ENCODE results near the gene FCN3. TPM values are rescaled to one million over a fixed set of nuclear protein-coding genes. Genes with fewer than 3 reads are reported as not detected.

Gene FCN3
- polyA plus RNA-seq, 1 experiment = not detected

DNA sequence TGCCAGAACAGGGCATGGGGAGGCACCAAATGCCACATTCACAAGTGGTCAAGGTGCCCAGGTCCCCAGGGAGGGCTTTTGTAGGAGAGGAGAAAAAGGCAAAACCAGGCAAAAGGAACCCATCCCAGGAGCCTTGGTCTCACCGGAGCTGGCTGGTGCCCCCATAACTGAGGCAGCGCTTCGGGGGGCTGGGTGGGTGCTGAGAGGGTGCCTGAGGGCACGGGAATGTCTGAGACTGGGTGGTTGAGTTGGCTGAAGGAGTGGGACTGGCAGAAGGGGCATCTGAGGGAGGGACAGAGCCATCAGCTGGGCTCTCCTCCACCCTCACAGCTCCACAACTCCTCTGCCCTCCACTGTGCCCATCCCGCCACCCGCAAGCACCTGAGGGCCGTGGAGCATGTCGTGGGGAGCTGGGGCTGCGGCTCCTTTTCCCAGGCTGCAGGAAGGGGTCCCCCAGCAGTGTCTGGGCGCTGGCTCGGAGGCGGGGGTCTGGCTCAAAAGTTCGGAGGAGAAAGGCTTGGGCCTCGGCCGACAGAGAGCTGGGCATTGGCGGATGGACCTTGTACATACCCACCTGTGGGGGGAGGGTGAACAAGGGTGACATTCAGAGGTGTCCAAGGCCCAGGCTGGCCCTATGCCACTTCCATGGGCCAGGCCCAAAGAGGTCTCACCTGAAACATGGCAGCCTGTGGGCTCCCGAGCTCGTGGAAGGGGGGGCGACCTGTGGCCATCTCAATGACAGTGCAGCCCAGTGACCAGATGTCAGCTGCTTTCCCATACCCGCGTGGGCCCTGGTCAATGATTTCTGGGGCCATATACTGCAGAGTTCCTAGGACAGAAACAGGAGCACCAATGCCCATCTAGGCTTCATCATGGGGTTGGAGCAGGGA, 16.3 kb downstream of the FCN3 start:
- no peak for DNase-seq (ENCODE audit: low read depth)
- Histone ChIP-seq H3K36me3 (ENCODE audit: control insufficient read depth, insufficient read depth, low read length) (peaks cover 40% of the 10 kb centered on the region), H3K4me3 (ENCODE audit: low read depth, low read length) (no peak overlapping the region), H3K27me3 (ENCODE audit: control insufficient read depth, insufficient read depth, low read length) (no peaks in the 10 kb centered on the region)
- POLR2A ChIA-PET = no interaction called here
- TF ChIP-seq, protein P1, sequence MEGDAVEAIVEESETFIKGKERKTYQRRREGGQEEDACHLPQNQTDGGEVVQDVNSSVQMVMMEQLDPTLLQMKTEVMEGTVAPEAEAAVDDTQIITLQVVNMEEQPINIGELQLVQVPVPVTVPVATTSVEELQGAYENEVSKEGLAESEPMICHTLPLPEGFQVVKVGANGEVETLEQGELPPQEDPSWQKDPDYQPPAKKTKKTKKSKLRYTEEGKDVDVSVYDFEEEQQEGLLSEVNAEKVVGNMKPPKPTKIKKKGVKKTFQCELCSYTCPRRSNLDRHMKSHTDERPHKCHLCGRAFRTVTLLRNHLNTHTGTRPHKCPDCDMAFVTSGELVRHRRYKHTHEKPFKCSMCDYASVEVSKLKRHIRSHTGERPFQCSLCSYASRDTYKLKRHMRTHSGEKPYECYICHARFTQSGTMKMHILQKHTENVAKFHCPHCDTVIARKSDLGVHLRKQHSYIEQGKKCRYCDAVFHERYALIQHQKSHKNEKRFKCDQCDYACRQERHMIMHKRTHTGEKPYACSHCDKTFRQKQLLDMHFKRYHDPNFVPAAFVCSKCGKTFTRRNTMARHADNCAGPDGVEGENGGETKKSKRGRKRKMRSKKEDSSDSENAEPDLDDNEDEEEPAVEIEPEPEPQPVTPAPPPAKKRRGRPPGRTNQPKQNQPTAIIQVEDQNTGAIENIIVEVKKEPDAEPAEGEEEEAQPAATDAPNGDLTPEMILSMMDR (IDR thresholded peaks at IDR 0.05; ENCODE audit: insufficient read depth, low read depth, low read length) = no peak
- CTCF ChIA-PET = interaction anchor here (0.6 to 6.1 kb wide), 23 partner anchors 8 to 432 kb away, joined by 3 to 60 read pairs (median 8); partner anchors contain the start of genes GPR3, MAP3K6 and SYTL1

DNA sequence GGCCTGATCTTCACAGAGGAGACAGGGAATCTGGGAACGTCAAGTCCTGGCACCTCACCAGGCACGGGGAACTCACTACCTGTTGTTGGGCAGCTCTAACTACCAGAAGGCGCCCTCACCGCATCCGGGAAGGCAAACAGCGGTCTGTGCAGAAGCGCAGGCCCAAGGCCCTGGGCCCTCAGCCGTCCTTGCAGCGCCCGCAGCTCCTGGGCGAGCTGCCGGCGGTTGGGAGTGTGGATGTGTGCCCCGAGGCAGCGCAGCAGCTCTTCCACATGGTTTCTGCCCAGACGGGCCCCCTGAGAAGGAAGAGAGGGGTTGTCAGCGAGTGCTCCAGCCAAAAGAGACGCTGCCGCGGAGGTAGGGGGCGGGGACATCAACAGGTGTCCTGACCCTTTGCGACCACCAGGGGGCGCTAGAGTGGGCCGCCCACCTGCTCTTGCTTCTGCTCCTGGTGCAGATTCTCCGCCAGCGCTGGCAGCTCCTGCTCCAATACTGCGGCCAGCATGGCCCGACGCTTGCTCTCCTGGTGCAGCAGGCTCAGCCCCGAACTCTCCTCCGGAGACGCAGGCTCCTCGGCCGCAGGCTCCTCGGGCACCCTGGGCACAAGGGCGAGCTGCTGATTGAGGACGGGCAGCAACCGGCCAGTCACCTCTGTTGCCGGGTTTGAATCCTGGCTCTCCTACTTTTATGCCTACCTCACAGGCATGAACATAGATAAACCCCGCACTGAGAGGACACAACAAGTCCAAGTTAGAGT, 17.2 kb downstream of the FCN3 start:
- Histone ChIP-seq H3K4me3 (ENCODE audit: low read depth, low read length) (no peak overlapping the region), H3K27me3 (ENCODE audit: control insufficient read depth, insufficient read depth, low read length) (no peaks in the 10 kb centered on the region), H3K36me3 (ENCODE audit: control insufficient read depth, insufficient read depth, low read length) (peaks cover 39% of the 10 kb centered on the region)
- POLR2A ChIA-PET = no interaction called here
- CTCF ChIA-PET = interaction anchor here (0.6 to 6.1 kb wide), 24 partner anchors 8 to 433 kb away, joined by 3 to 60 read pairs (median 7); partner anchors contain the start of genes GPR3, MAP3K6 and SYTL1
- DNase-seq (ENCODE audit: low read depth) = no peak
- TF ChIP-seq, protein P1 (IDR thresholded peaks at IDR 0.05; ENCODE audit: insufficient read depth, low read depth, low read length) = peak; percentile 91

DNA sequence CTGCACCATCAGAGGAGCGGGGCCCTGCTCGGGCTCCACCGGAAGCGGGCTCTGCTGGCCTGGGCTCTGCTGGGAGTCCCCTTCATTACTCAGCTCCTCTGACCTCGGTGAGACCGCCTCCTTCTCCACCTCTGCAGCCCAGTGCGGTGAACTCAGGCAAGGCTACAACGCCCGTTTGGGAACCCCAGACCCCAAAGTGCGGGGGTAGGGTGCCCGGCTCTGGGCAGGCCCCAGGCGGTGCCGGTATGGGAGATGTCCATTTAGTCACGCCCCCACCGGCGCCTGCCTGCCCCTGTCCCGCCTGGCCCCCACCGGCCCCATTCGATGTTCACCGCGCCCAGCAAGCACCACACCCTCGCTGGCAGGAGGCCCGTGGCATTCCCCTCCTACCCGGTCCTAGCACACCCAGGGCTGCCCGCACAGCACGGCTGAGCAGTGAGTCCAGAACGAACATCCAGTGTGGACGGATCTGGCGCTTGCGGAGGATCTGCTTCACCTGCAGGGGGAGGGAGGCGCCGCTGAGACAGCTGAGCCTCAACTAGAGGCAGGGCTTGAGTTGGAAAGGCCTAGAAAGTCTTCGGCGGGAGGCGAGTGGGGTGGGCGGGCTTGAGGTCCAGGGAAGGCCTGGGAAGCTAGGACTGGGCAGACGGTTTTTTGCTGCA, 17.9 kb downstream of the FCN3 start:
- no peak overlapping the region for H3K4me3 ChIP-seq (ENCODE audit: low read depth, low read length)
- POLR2A ChIA-PET = no interaction called here

DNA sequence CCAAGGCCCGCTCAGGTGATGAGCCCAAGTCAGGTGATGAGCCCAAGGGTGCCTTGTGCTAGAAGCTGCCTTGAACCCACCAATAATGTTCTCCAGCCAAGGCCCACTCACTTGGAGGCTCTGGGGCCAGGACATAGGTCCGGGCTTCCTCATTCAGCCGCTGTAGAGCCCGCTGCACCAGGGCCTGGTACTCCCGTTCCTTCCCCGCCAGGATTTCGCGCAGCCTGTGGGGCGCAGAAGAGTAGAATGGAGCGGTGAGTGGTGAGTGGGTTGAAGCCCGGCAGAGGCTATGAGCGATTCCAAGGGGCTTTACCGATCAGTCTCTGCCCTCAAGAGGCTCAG, 18.4 kb downstream of the FCN3 start:
- H3K4me3 ChIP-seq (ENCODE audit: low read depth, low read length) = no peak overlapping the region
- ChIA-PET POLR2A (no interaction called here), CTCF (interaction anchor here (1.4 to 6.1 kb wide), 5 partner anchors 10 to 62 kb away, joined by 3 to 60 read pairs (median 20); partner anchors contain the start of gene MAP3K6)
- TF ChIP-seq, protein P1 (IDR thresholded peaks at IDR 0.05; ENCODE audit: insufficient read depth, low read depth, low read length) = no peak
- DNase-seq (ENCODE audit: low read depth) = no peak
- H3K36me3 ChIP-seq (ENCODE audit: control insufficient read depth, insufficient read depth, low read length) = peaks cover 34% of the 10 kb centered on the region
- no peaks in the 10 kb centered on the region for H3K27me3 ChIP-seq (ENCODE audit: control insufficient read depth, insufficient read depth, low read length)

More for the DNA sequence above, 17.9 kb downstream of the FCN3 start:
- Histone ChIP-seq H3K27me3 (ENCODE audit: control insufficient read depth, insufficient read depth, low read length) (no peaks in the 10 kb centered on the region), H3K36me3 (ENCODE audit: control insufficient read depth, insufficient read depth, low read length) (peaks cover 37% of the 10 kb centered on the region)
- TF ChIP-seq, protein P1 (IDR thresholded peaks at IDR 0.05; ENCODE audit: insufficient read depth, low read depth, low read length) = no peak
- no peak for DNase-seq (ENCODE audit: low read depth)
- CTCF ChIA-PET = interaction anchor here (0.6 to 6.1 kb wide), 21 partner anchors 8 to 271 kb away, joined by 3 to 60 read pairs (median 8); partner anchors contain the start of genes GPR3, MAP3K6 and SYTL1
